ENCODE measurements around the gene SLC9B1.

- TF ChIP-seq TEAD4 (IDR thresholded peaks at IDR 0.05; ENCODE audit: borderline replicate concordance, insufficient read depth) (no peak), CTCF (IDR thresholded peaks at IDR 0.05) (no peak), USF2 (IDR thresholded peaks at IDR 0.05; ENCODE audit: borderline replicate concordance, low read depth, low read length) (no peak), EP300 (IDR thresholded peaks at IDR 0.05; ENCODE audit: borderline replicate concordance in 1 of 2, low read depth in 1 of 2, low read length in 1 of 2) (no peak), CHD2 (IDR thresholded peaks at IDR 0.05; ENCODE audit: low read length, partially characterized antibody) (no peak), GABPA (IDR thresholded peaks at IDR 0.05; ENCODE audit: low read depth) (no peak), EZH2phosphoT487 (IDR thresholded peaks at IDR 0.05; ENCODE audit: borderline replicate concordance, low read depth) (no peak), MXI1 (IDR thresholded peaks at IDR 0.05; ENCODE audit: low read depth, low read length) (no peak)
- TF ChIP-seq, protein P1, sequence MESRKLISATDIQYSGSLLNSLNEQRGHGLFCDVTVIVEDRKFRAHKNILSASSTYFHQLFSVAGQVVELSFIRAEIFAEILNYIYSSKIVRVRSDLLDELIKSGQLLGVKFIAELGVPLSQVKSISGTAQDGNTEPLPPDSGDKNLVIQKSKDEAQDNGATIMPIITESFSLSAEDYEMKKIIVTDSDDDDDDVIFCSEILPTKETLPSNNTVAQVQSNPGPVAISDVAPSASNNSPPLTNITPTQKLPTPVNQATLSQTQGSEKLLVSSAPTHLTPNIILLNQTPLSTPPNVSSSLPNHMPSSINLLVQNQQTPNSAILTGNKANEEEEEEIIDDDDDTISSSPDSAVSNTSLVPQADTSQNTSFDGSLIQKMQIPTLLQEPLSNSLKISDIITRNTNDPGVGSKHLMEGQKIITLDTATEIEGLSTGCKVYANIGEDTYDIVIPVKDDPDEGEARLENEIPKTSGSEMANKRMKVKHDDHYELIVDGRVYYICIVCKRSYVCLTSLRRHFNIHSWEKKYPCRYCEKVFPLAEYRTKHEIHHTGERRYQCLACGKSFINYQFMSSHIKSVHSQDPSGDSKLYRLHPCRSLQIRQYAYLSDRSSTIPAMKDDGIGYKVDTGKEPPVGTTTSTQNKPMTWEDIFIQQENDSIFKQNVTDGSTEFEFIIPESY (IDR thresholded peaks at IDR 0.05; ENCODE audit: borderline replicate concordance, low read depth), result no peak
Observed at GRCh38 chr4:102981005-102981404, 38.5 kb downstream of the SLC9B1 start.
